HEK293 (cell line): ENCODE data around the gene PDGFC.
"Not testable (repeated sequence)": the region's sequence is repeated elsewhere in the genome, so short reads cannot be mapped to it uniquely, and the experiment has no call there.

Source experiments
- CTCF ChIA-PET: fragments of 350-600 bp; formaldehyde crosslinking; extraction: SDS; loops from one replicate; lab custom pipeline; 2021; ENCODE audit warnings: antibody characterized with exemption; lab: Yijun Ruan, JAX
- POLR2A ChIA-PET: fragments of 300-600 bp; formaldehyde crosslinking; extraction: SDS; loops from one replicate; lab custom pipeline; 2020; ENCODE audit warnings: antibody characterized with exemption, inconsistent platforms; lab: Yijun Ruan, JAX
- H3K27ac ChIP-seq: fragments of 200-500 bp; sonication (Bioruptor generic); 2 replicates; pipeline ENCODE4 v1.5.1; 2014; ENCODE audit warnings: low read depth, low read length, control low read depth, inconsistent platforms; ENCODE audit errors: extremely low read depth
- H3K36me3 ChIP-seq, 2 experiments: fragments of 200-500 bp in 1 of 2; sonication (Bioruptor generic) in 1 of 2; 1 replicate in 1 of 2; 2 replicates in 1 of 2; pipeline ENCODE4 v1.5.1; 2014 to 2017; ENCODE audit warnings: inconsistent platforms in 2 of 2, low read length in 2 of 2; ENCODE audit not compliant: control insufficient read depth in 2 of 2, insufficient read depth in 1 of 2
- H3K4me1 ChIP-seq: fragments of 200-500 bp; sonication (Bioruptor generic); 2 replicates; pipeline ENCODE4 v1.5.1; 2014; ENCODE audit warnings: mild to moderate bottlenecking, low read length, inconsistent platforms; ENCODE audit not compliant: control insufficient read depth, insufficient read depth
- H3K4me3 ChIP-seq: 2 replicates; pipeline ENCODE4 v1.5.1; 2011; ENCODE audit warnings: low read depth, mild to moderate bottlenecking, control low read depth, low read length, moderate library complexity
- H3K9me3 ChIP-seq: fragments of 200-500 bp; sonication (Bioruptor generic); 2 replicates; pipeline ENCODE4 v1.5.1; 2014; ENCODE audit warnings: low read depth, low read length, inconsistent platforms; ENCODE audit not compliant: control insufficient read depth, insufficient read depth
- ATF2 ChIP-seq: fragments of 450-650 bp; formaldehyde crosslinking; IDR thresholded peaks from 2 replicates; pipeline ENCODE4 v1.5.1; 2016; ENCODE audit warnings: missing biosample characterization, missing genetic modification characterization, low read depth
- BCL11A ChIP-seq: fragments of 450-650 bp; formaldehyde crosslinking; IDR thresholded peaks from 2 replicates; pipeline ENCODE4 v1.5.1; 2016; ENCODE audit warnings: low read depth, missing biosample characterization, missing genetic modification characterization
- OSR2 ChIP-seq: fragments of 450-650 bp; formaldehyde crosslinking; IDR thresholded peaks from 2 replicates; pipeline ENCODE4 v1.5.1; 2016; ENCODE audit warnings: missing biosample characterization, missing genetic modification characterization
- SCRT2 ChIP-seq: fragments of 450-650 bp; formaldehyde crosslinking; IDR thresholded peaks from 2 replicates; pipeline ENCODE4 v1.5.1; 2016; ENCODE audit warnings: missing biosample characterization, missing genetic modification characterization
- TRIM28 ChIP-seq: IDR thresholded peaks from 2 replicates; pipeline ENCODE4 v1.6.1; 2011; ENCODE audit warnings: low read length, control low read depth, borderline replicate concordance
- ZBTB6 ChIP-seq: fragments of 450-650 bp; formaldehyde crosslinking; IDR thresholded peaks from 2 replicates; pipeline ENCODE4 v1.5.1; 2017; ENCODE audit warnings: missing biosample characterization, missing genetic modification characterization
- ZBTB7A ChIP-seq: fragments of 450-650 bp; formaldehyde crosslinking; IDR thresholded peaks from 2 replicates; pipeline ENCODE4 v1.5.1; 2016; ENCODE audit warnings: low read depth, missing biosample characterization, missing genetic modification characterization
- ZFHX2 ChIP-seq: fragments of 450-650 bp; formaldehyde crosslinking; conservative IDR thresholded peaks from 2 replicates; pipeline ENCODE4 v1.5.1; 2016; ENCODE audit warnings: missing biosample characterization, missing genetic modification characterization
- ZNF146 ChIP-seq: fragments of 450-650 bp; formaldehyde crosslinking; IDR thresholded peaks from 2 replicates; pipeline ENCODE4 v1.5.1; 2016; ENCODE audit warnings: missing biosample characterization, missing genetic modification characterization
- ZNF169 ChIP-seq: fragments of 450-650 bp; formaldehyde crosslinking; IDR thresholded peaks from 2 replicates; pipeline ENCODE4 v1.5.1; 2016; ENCODE audit warnings: missing biosample characterization, missing genetic modification characterization
- ZNF202 ChIP-seq: fragments of 450-650 bp; formaldehyde crosslinking; IDR thresholded peaks from 2 replicates; pipeline ENCODE4 v1.5.1; 2016; ENCODE audit warnings: missing biosample characterization, missing genetic modification characterization, borderline replicate concordance
- ZNF280D ChIP-seq: fragments of 450-650 bp; formaldehyde crosslinking; IDR thresholded peaks from 2 replicates; pipeline ENCODE4 v1.5.1; 2016; ENCODE audit warnings: missing biosample characterization, missing genetic modification characterization
- ZNF302 ChIP-seq: fragments of 450-650 bp; formaldehyde crosslinking; IDR thresholded peaks from 2 replicates; pipeline ENCODE4 v1.5.1; 2016; ENCODE audit warnings: missing biosample characterization, missing genetic modification characterization, low read depth
- ZNF335 ChIP-seq: fragments of 450-650 bp; formaldehyde crosslinking; conservative IDR thresholded peaks from 2 replicates; pipeline ENCODE4 v1.5.1; 2016; ENCODE audit warnings: missing biosample characterization, missing genetic modification characterization
- ZNF530 ChIP-seq: fragments of 450-650 bp; formaldehyde crosslinking; IDR thresholded peaks from 2 replicates; pipeline ENCODE4 v1.5.1; 2016; ENCODE audit warnings: low read depth, missing biosample characterization, missing genetic modification characterization
- ZNF580 ChIP-seq: fragments of 450-650 bp; formaldehyde crosslinking; IDR thresholded peaks from 2 replicates; pipeline ENCODE4 v1.5.1; 2016; ENCODE audit warnings: missing biosample characterization, missing genetic modification characterization
- ZNF610 ChIP-seq: fragments of 450-650 bp; formaldehyde crosslinking; IDR thresholded peaks from 2 replicates; pipeline ENCODE4 v1.5.1; 2016; ENCODE audit warnings: missing biosample characterization, missing genetic modification characterization, borderline replicate concordance
- ZNF76 ChIP-seq: fragments of 450-650 bp; formaldehyde crosslinking; IDR thresholded peaks from 2 replicates; pipeline ENCODE4; 2016; ENCODE audit warnings: low read depth, missing biosample characterization, missing genetic modification characterization, borderline replicate concordance
- ZNF792 ChIP-seq: fragments of 450-650 bp; formaldehyde crosslinking; IDR thresholded peaks from 2 replicates; pipeline ENCODE4 v1.5.1; 2016; ENCODE audit warnings: missing biosample characterization, missing genetic modification characterization

PDGFC gene

GRCh38 chr4:156870131-156870530 lies 101.5 kb downstream of the PDGFC start:
- TF ChIP-seq BCL11A (no peak), ZNF610 (tag by site-specific recombination) (no peak), ZFHX2 (tag by site-specific recombination) (no peak), ZNF169 (tag by site-specific recombination) (no peak), SCRT2 (tag by site-specific recombination) (no peak), ZNF335 (tag by site-specific recombination) (no peak), TRIM28 (no peak), ZBTB7A (tag by site-specific recombination) (no peak), ZNF302 (tag by site-specific recombination) (no peak), ZBTB6 (tag by site-specific recombination) (no peak)
- TF ChIP-seq, all 188 proteins: peak for 0
- Histone ChIP-seq H3K4me1 (no peaks in the 10 kb centered on the region), H3K27ac (no peak overlapping the region), H3K36me3 (no peaks in the 10 kb centered on the region), H3K9me3 (no peaks in the 10 kb centered on the region), H3K4me3 (no peak overlapping the region)
- CTCF ChIA-PET, result no interaction called here
- POLR2A ChIA-PET, result no interaction called here

GRCh38 chr4:156866088-156866487 lies 105.5 kb downstream of the PDGFC start:
- H3K9me3 ChIP-seq, H3K36me3 ChIP-seq, POLR2A ChIA-PET, H3K4me3 ChIP-seq, H3K4me1 ChIP-seq, CTCF ChIA-PET, H3K27ac ChIP-seq: not testable (repeated sequence)
- peak; percentile 87 for TF ChIP-seq ZNF146 (tag by site-specific recombination)
- peak; percentile 78 for TF ChIP-seq ZNF580 (tag by site-specific recombination)
- TF ChIP-seq ZNF202, result peak; percentile 54; the same call in 1 of the 2 replicates
- TF ChIP-seq, all 188 proteins: peak for 3; not testable (repeated sequence) for 185

- POLR2A ChIA-PET, result no interaction called here
Observed at GRCh38 chr4:156865451-156865850, 106.1 kb downstream of the PDGFC start.

More at GRCh38 chr4:156865451-156865850, 106.1 kb downstream of the PDGFC start:
- H3K36me3 ChIP-seq, result no peaks in the 10 kb centered on the region
- CTCF ChIA-PET, result no interaction called here
- H3K4me3 ChIP-seq, result no peak overlapping the region
- TF ChIP-seq ATF2 (no peak), OSR2 (no peak), ZNF76 (tag by site-specific recombination) (no peak), ZNF280D (tag by site-specific recombination) (no peak), ZNF530 (tag by site-specific recombination) (no peak), ZNF792 (no peak)
- TF ChIP-seq, all 188 proteins: peak for 0
- Histone ChIP-seq H3K4me1 (no peaks in the 10 kb centered on the region), H3K9me3 (no peaks in the 10 kb centered on the region), H3K27ac (no peak overlapping the region)
